RCC 7860 (cell line): ENCODE measurements around the gene BAZ2B.
"Not testable (repeated sequence)": the region's sequence is repeated elsewhere in the genome, so short reads cannot be mapped to it uniquely, and the experiment has no call there.

Experiments
- DNase-seq: peaks from one replicate; pipeline ENCODE4 v3.0.0-alpha.2; 2015; ENCODE audit warnings: low spot score
- FAIRE-seq: peaks from 2 replicates; lab custom pipeline; 2012; peaks lifted over from hg19 to GRCh38; lab: Jason Lieb, UNC

The BAZ2B gene

DNA sequence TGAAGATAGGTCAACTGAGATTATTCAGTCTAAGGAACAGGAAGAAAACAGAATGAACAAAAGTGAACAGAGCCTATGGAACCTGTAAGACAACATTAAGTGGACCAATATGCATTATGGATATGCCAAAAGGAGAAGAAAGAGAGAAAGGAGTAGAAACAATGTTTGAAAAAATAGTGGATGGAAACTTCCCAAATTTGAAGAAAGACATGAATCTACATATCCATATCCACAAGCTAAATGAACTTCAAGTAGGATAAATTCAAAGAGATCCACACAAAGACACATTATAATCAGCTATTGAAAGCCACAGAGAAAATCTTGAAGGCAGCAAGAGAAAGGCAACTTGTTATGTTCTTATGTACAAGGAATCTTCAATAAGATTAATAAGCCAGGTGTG, 74.2 kb downstream of the BAZ2B start:
- FAIRE-seq (no peak), DNase-seq (no peak)

DNA sequence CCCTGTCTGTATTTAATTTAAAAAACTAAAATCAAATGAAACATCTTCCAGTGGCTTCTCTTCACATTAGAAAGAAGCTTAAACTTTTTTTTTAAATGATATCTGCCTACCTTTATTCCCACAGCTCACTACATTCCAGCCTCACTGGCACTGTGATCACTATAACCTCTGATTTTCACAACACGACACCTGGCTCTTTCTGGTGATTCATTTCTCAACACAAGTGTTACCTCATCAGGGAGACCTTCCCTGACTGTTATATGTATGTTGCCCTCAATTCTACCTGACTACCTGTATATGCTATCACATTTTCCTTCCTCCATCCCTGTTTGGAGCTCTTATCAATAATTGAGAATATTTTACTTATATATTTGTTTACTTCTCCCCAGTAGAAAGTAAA, 76.6 kb downstream of the BAZ2B start:
- FAIRE-seq = no peak
- no peak for DNase-seq

DNA sequence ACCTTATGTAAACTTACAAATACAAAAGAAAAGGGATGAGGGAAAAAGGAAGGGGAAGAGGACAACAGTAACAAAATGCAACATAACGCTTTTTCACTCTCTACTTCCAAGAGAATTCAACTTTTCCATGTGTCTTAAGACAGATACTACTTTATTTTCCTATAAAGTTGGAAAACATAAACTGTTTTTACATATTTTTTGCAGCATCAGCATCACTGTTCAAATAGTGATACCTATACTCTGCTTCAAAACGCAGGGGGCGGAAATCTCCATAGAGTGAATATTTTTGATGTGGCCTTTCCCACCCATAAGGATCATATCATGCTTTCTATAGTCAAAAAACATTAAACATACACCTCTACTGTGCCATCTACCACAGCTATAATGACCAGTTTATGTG, 77.5 kb downstream of the BAZ2B start:
- DNase-seq (no peak), FAIRE-seq (no peak)

GRCh38 chr2:159535261-159535660, 81.1 kb downstream of the BAZ2B start:
- not testable (repeated sequence) for DNase-seq, FAIRE-seq

DNA sequence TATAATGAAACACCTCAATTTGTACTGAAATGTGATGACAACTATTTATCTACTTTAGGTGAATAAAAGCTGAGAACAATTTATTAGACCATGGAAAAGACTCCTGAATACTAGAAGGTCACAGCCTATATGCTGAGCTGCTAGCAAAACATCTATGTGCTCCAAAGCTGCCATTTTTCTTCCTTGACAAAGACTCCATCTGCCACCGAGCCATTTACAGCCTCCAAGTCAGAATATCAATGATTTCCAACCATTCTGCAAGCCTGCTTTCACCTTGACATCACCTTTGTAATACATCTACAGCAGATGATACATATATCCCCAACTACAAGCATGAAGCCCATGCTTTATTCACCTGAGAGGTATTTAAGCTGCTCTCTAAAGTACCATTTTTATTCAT, 84.9 kb downstream of the BAZ2B start:
- FAIRE-seq = no peak

DNA sequence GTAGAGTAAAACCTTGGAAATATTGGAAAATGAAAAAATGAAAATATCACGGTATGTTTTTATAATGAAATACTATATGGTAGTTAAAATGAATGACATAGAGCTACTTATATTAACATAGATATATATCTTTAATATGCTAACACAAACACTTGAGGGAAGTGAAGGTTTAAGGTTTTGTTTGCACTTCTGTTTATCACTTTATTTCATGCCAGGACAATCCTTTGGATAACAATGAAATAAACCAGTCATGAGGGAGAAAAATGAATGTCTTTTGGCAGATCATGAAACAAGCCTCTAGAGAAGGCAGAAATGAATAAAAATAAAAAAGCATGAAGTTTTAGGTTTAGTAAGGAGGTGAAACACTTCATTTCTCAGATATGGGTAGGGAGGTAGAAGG, 89.9 kb downstream of the BAZ2B start:
- DNase-seq = no peak
- FAIRE-seq = no peak

More for the DNA sequence above, 84.9 kb downstream of the BAZ2B start:
- no peak for DNase-seq

- no peak for FAIRE-seq
- no peak for DNase-seq
These were observed 91.3 kb downstream of the BAZ2B start for GRCh38 chr2:159525012-159525411.

DNA sequence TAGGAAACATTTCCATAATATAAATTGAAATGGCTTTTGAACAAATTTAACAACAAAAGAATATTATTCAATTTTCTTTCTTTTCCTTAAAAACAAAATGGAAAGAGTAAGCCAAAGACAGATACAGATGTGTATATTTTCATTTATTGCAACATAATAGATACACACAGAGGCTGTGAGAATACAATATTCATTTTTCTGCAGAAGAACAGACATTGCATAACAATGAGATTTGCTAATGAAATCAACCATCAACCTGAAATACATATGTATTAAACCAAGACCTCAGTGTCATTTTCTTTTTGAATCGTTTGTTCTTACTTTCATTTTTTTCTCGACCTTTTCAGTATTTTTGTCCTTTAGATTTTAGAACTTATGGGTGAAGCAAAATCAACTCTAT, 95.1 kb downstream of the BAZ2B start:
- DNase-seq (no peak), FAIRE-seq (peak; percentile 44)

DNA sequence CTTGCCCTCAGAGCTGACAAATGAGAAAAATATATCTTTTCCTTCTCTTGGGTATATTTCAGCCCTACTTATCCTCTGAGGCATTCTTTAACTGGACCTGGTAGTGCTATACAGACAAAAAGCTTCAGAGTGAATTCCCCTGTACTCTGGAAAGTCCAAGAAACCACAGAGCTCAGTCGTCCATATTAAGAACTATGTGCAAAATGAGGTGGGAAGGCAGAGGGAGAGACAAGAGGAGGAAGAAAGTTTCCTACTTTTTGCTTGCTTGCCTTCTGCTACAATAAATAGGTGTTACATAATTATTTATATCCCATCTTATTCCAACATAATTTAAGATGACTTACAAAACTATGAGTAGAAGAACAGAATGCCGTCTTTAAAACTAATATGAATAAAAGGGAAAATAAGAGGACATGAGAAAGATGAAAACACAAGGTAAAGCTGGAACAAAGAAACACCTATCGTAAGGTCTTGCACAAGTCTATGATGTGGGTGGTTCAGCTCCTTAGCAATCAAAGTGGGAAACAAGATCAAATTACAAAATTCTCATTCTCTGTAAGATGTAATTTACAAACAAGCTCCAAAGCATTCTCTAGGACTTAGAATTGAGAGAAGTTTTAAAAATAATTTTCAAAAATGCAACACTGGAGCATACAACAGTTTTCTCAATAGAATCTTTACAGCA, 97.9 kb downstream of the BAZ2B start:
- DNase-seq (no peak), FAIRE-seq (no peak)

DNA sequence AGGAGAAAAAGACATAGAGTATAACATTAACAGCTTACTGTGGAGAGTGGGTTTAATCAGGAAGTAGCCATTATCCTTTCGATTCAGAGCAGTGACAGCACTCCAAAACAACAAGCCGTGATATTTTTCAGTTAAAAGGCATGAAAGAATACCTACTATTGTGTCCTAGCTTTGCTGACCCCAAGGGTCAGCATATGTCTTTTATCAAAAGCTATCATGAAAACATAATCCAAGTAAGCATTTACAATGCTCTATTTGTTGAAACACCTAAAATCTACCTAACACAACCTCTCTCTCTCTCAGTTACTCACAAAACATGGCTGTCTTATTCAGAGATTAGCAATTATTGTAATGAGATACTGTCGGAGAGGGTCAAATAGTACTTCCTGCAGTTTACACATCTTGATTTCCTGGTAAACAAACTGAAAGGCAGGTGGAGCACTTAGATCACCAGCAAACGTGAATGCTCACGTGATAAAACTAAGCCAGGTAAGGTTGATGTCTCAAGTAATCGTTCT, 100.0 kb downstream of the BAZ2B start:
- no peak for DNase-seq
- FAIRE-seq = no peak

DNA sequence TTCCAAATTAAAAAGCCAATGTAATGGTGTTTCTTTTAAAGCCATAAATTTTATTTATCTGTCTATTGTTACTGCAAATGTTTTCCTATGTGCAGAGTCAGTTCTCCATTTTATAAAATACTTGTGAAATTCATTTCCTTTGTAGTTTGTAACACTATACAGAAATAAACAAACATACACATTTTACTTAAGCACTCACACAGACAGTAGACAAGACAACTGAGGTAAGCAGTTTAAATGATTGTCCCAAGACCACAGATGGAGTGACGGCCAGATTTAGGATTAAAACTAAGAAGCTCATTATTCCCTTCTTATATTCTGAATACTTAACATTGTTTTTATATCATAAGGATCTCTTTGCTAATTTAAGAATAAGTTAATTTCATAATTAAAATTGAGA, 100.9 kb downstream of the BAZ2B start:
- DNase-seq (no peak), FAIRE-seq (no peak)

DNA sequence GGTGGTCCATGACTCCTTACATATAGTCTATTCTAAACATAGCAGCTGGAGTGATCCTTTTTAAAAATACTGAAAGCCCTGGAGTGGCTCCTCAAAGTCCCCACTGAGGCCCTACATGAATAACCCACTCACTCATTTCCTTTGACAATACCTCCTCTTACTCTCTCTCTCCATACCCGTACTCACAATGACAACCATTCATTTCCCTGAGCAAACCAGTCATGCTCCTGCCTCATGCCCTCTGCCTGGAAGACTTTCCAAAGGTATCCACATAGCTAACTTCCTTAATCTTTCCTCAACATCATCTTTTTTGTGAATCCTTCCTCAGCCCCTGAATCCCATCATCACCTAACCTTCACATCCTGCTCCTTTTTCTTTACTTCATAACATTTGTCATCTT, 102.6 kb downstream of the BAZ2B start:
- DNase-seq (no peak), FAIRE-seq (no peak)

DNA sequence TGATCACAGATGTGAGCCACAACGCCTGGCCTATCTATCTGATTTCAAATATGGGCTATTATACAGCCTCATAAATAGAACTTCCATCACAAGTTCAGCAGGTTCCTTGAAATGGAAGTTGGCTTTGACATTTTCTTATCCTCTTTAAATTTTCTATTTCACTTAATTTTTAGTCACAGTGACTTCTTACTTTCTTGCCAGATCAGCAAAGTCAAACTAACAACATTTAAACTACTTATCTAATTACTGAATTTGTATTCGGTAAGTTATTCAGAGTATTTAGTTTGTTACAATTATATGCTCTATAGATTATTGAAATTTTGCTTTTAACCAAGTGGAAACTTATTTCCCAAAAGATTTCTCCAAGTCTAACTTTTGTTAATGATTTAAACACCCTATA, 108.2 kb downstream of the BAZ2B start:
- FAIRE-seq (no peak), DNase-seq (no peak)

DNA sequence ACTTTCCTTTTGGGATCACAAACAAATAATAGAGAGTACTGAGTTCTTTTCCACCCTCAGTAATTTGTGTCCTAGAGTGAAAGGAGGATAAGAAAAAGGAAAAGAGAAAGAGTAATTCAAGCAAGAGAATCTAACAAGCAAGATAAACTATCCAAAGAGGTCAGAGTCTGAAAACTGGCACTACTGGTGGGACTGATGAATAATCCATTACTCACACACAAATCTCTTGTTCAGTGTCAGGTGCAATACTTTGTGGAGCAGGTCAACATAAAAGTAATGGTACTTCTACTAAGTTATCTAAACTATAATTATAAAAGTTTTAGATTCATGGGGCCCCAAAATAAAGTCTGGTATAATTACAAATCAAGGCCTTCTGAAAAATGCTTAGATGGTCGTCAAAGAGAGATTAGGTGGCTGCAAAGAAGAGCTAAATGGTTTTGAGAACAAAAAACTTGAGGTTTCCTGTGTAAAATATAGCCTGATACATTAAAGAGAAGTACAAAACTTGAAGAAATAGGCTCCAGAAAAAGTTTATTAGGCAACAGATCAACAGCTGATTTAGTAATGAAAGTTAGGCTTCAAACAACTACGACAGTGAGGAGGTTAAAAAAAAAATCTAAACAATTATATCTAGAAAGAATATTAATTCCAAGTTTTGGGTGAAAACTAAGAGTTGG, 109.4 kb downstream of the BAZ2B start:
- FAIRE-seq (peak; percentile 89), DNase-seq (peak; percentile 29)

DNA sequence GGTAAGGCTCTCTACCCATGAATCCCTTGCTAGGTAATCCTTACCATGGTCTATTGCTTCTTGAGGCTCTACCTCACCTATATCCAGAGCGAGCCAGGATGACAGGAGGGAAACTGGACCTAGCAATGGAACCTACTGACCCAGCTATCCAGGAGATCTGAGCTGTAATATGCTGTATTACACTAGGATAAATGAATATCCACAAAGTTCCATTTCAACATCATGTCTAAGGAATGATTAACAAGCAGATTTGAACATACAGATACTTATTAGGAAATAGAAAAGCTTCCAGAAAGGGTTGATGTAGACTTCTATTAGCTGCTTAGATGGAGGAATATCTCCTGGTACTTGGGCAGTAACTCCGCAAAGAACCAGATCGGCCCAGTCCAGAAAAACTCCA, 110.1 kb downstream of the BAZ2B start:
- no peak for DNase-seq
- FAIRE-seq = no peak

DNA sequence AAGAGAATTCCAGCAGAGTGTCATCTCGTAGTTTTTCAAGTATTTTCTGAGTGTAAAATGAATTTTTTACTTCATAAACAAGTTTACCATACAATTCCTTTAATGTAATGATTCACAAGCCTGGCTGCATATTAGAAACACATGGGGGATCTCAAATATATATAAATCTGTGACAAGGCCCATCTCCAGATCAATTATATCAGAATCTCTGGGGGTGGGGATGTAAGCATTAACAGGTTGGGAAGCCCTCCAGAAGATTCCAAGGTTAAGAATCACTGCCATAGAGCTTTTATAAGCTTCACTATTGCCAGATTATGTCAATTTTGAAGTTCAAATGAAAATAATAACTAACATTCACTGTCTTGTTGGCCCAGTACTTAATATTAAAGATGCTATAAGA, 111.2 kb downstream of the BAZ2B start:
- FAIRE-seq (no peak), DNase-seq (no peak)

- DNase-seq = no peak
- no peak for FAIRE-seq
These were observed 114.6 kb downstream of the BAZ2B start for GRCh38 chr2:159501743-159502142.

GRCh38 chr2:159497847-159498246, 118.5 kb downstream of the BAZ2B start:
- FAIRE-seq = no peak
- no peak for DNase-seq

DNA sequence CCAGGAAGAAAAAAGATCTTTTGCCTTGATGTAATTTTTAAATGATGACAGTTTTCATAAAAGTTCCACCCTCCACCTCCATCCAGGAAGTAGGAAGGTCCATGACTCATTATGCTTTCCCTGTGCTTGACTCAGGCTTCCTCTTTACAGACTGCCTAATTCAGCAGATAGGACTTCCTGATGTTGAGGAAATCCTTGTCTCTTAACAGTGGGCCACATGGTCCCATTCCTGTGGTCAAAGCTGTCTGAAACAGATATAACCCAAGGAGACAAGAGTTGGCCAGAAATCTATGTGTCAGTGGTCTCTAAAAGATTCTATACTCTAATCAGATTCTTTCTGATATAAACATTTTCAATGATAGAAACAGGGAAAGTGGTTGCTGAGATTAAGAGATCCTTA, 119.1 kb downstream of the BAZ2B start:
- FAIRE-seq (peak; percentile 92), DNase-seq (peak; percentile 85)

GRCh38 chr2:159489476-159489875, 126.9 kb downstream of the BAZ2B start:
- DNase-seq (no peak), FAIRE-seq (no peak)

GRCh38 chr2:159484532-159484931, 131.8 kb downstream of the BAZ2B start:
- no peak for FAIRE-seq
- no peak for DNase-seq

DNA sequence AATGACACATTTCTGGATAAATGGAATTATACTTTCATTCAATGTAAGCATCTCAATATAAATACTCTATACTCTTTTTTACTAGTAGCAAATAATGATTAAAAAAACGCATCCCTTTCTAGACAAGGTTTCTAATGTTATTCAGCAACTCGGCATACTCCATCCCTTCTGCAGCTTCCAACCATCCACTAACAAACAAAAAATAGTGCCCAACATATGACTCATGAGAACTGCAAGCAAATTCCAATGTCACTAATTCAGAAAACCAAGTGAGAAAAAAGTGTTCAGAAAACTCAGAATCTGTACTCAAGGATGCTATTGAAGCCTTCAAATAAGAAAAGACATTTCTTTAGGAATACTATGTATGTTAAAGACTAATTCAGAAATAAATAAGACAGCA, 140.0 kb downstream of the BAZ2B start:
- FAIRE-seq (no peak), DNase-seq (no peak)

- DNase-seq = no peak
- FAIRE-seq = no peak
These were observed 140.6 kb downstream of the BAZ2B start for GRCh38 chr2:159475793-159476192.
